CD4-positive, alpha-beta memory T cell (primary cell): ENCODE data around the gene GNAZ. TPM values are rescaled to one million over a fixed set of nuclear protein-coding genes. Genes with fewer than 3 reads are reported as not detected.
A peak's percentile ranks its signal among the peaks of the same experiment; 100 is the strongest.

ENCODE experiments used
- CTCF ChIA-PET: fragments of 350-600 bp; sonication (Branson Sonifier 250); formaldehyde crosslinking; loops from one replicate; lab custom pipeline; 2021; ENCODE audit warnings: inconsistent platforms; ENCODE audit not compliant: partially characterized antibody; lab: Charles Lee
- POLR2A ChIA-PET: fragments of 350-600 bp; sonication (Branson Sonifier 250); formaldehyde crosslinking; loops from one replicate; lab custom pipeline; 2021; ENCODE audit not compliant: partially characterized antibody; lab: Charles Lee
- DNase-seq, 5 donors: peaks; one replicate each; pipeline versions ENCODE4 v3.0.0 to v3.0.0-alpha.2; 2020 to 2022; ENCODE audit warnings: mixed read lengths in 1 of 5
- H3K27ac ChIP-seq: one replicate; pipeline ENCODE4 v1.7.0; 2013; ENCODE audit warnings: low read depth, low read length
- H3K27me3 ChIP-seq: 2 replicates; pipeline ENCODE4 v1.7.0; 2013; ENCODE audit warnings: mild to moderate bottlenecking, low read length, moderate library complexity; ENCODE audit not compliant: insufficient read depth
- H3K36me3 ChIP-seq: 2 replicates; pipeline ENCODE4 v1.7.0; 2013; ENCODE audit warnings: mild to moderate bottlenecking, low read length, moderate library complexity; ENCODE audit not compliant: insufficient read depth
- H3K4me1 ChIP-seq: 2 replicates; pipeline ENCODE4 v1.7.0; 2013; ENCODE audit warnings: mild to moderate bottlenecking, low read length, moderate library complexity; ENCODE audit not compliant: insufficient read depth
- H3K4me3 ChIP-seq, 2 donors: one replicate each; pipeline ENCODE4 v1.7.0; 2013; ENCODE audit warnings: low read length in 2 of 2, mild to moderate bottlenecking in 1 of 2
- H3K9me3 ChIP-seq, 2 donors: one replicate each; pipeline ENCODE4 v1.7.0; 2013; ENCODE audit warnings: low read length in 2 of 2, control low read depth in 1 of 2; ENCODE audit not compliant: control insufficient read depth in 1 of 2
- H3K27ac Mint-ChIP-seq, 7 donors: one replicate each; pipeline ENCODE4 v1.8.0; 2020 to 2021; ENCODE audit warnings: mixed read lengths in 7 of 7, mild to moderate bottlenecking in 6 of 7, inconsistent platforms in 3 of 7, moderate library complexity in 3 of 7
- H3K27me3 Mint-ChIP-seq, 2 donors: one replicate each; pipeline ENCODE4 v1.8.0; 2020 to 2021; ENCODE audit warnings: mixed read lengths in 2 of 2
- H3K36me3 Mint-ChIP-seq, 2 donors: one replicate each; pipeline ENCODE4 v1.8.0; 2020 to 2021; ENCODE audit warnings: mixed read lengths in 2 of 2, inconsistent platforms in 1 of 2, mild to moderate bottlenecking in 1 of 2
- H3K4me1 Mint-ChIP-seq, 4 donors: one replicate each; pipeline ENCODE4 v1.8.0; 2020 to 2021; ENCODE audit warnings: mixed read lengths in 4 of 4, mild to moderate bottlenecking in 1 of 4
- H3K4me3 Mint-ChIP-seq, 8 donors: one replicate each; pipeline ENCODE4 v1.8.0; 2020 to 2021; ENCODE audit warnings: mixed read lengths in 8 of 8, mild to moderate bottlenecking in 7 of 8, moderate library complexity in 6 of 8, inconsistent platforms in 3 of 8
- H3K9me3 Mint-ChIP-seq, 8 donors: one replicate each; pipeline ENCODE4 v1.8.0; 2020 to 2021; ENCODE audit warnings: mixed read lengths in 8 of 8, mild to moderate bottlenecking in 5 of 8, inconsistent platforms in 3 of 8, moderate library complexity in 1 of 8
- intact Hi-C: fragments of 100-400 bp; cut with micrococcal nuclease; formaldehyde crosslinking; loops from one replicate; pipeline ENCODE4 v1.15.1; 2023
- polyA plus RNA-seq, 2 donors: library from polyadenylated mRNA; unstranded; fragments of 300-500 nt; fragmentation: Illumina TruSeq; gene quantifications; one replicate each; pipeline ENCODE4 v1.2.3, GENCODE V29; 2021
- total RNA-seq, 2 experiments: library from RNA; stranded (reverse); gene quantifications; one replicate each; pipeline ENCODE4 v1.2.3, GENCODE V29; 2021

GNAZ gene
- total and polyA plus RNA-seq, 4 experiments from 2014 or later, result 0.05 to 0.76 (median 0.36) TPM; not detected in 1

- CTCF ChIA-PET, result interaction anchor here (2.2 kb wide), 1 partner anchor 155 kb away, joined by 8 read pairs; no protein-coding TSS in a partner anchor
These were observed 42.9 kb downstream of the GNAZ start for GRCh38 chr22:23113067-23113846.

GRCh38 chr22:23113847-23114720 lies 43.8 kb downstream of the GNAZ start:
- CTCF ChIA-PET, result interaction anchor here (1.4 to 2.2 kb wide), 2 partner anchors 154 to 156 kb away, joined by 4 to 8 read pairs; no protein-coding TSS in a partner anchor

More at GRCh38 chr22:23113067-23113846, 42.9 kb downstream of the GNAZ start:
- Mint-ChIP-seq H3K27me3 (no peaks in the 10 kb centered on the region), H3K9me3 (no peaks in the 10 kb centered on the region), H3K27ac (no peak overlapping the region), H3K36me3 (no peaks in the 10 kb centered on the region), H3K4me3 (no peak overlapping the region), H3K4me1 (no peaks in the 10 kb centered on the region)
- peak in 1 of 5 donors; percentile 22 for DNase-seq
- Histone ChIP-seq H3K4me1 (no peaks in the 10 kb centered on the region), H3K27me3 (no peaks in the 10 kb centered on the region), H3K4me3 (no peak overlapping the region), H3K36me3 (no peaks in the 10 kb centered on the region), H3K27ac (no peak overlapping the region), H3K9me3 (no peaks in the 10 kb centered on the region)
- POLR2A ChIA-PET, result no interaction called here
- intact Hi-C loops, result no loop called here

GRCh38 chr22:23114721-23115020 lies 44.4 kb downstream of the GNAZ start:
- no peak for DNase-seq
- H3K4me3 Mint-ChIP-seq, result no peak overlapping the region
- no peaks in the 10 kb centered on the region for H3K36me3 ChIP-seq
- intact Hi-C loops, result no loop called here
- H3K4me3 ChIP-seq, result no peak overlapping the region
- H3K4me1 ChIP-seq, result peaks cover 10% of the 10 kb centered on the region
- no peaks in the 10 kb centered on the region for H3K27me3 ChIP-seq
- ChIA-PET POLR2A (no interaction called here), CTCF (interaction anchor here (0.6 to 2.2 kb wide), 3 partner anchors 59 to 157 kb away, joined by 3 to 8 read pairs (median 4); no protein-coding TSS in a partner anchor)
- no peak overlapping the region for H3K27ac ChIP-seq
- no peaks in the 10 kb centered on the region for H3K9me3 ChIP-seq
- peaks cover 0 to 4% of the 10 kb centered on the region in 2 donors for H3K36me3 Mint-ChIP-seq
- peaks cover 0 to 2% (median 0%) of the 10 kb centered on the region in 8 donors for H3K9me3 Mint-ChIP-seq
- peak overlapping the region in 1 of 7 donors; percentile 68 for H3K27ac Mint-ChIP-seq
- H3K4me1 Mint-ChIP-seq, result peaks cover 5 to 12% (median 6%) of the 10 kb centered on the region in 4 donors
- no peaks in the 10 kb centered on the region for H3K27me3 Mint-ChIP-seq

More at GRCh38 chr22:23113847-23114720, 43.8 kb downstream of the GNAZ start:
- intact Hi-C loops, result no loop called here
- no peak overlapping the region for H3K4me3 Mint-ChIP-seq
- peaks cover 4% of the 10 kb centered on the region for H3K4me1 ChIP-seq
- no peaks in the 10 kb centered on the region for H3K9me3 Mint-ChIP-seq
- H3K27me3 Mint-ChIP-seq, result no peaks in the 10 kb centered on the region
- no peaks in the 10 kb centered on the region for H3K27me3 ChIP-seq
- H3K9me3 ChIP-seq, result no peaks in the 10 kb centered on the region
- DNase-seq, result peak in 1 of 5 donors; percentile 16
- POLR2A ChIA-PET, result no interaction called here
- H3K4me1 Mint-ChIP-seq, result peaks cover 0 to 7% (median under 1%) of the 10 kb centered on the region in 4 donors
- H3K27ac Mint-ChIP-seq, result peak overlapping the region in 2 of 7 donors; percentile 3 to 68
- no peak overlapping the region for H3K27ac ChIP-seq
- no peak overlapping the region for H3K4me3 ChIP-seq
- no peaks in the 10 kb centered on the region for H3K36me3 ChIP-seq
- no peaks in the 10 kb centered on the region for H3K36me3 Mint-ChIP-seq

- H3K4me1 Mint-ChIP-seq, result peaks cover 8 to 19% (median 12%) of the 10 kb centered on the region in 4 donors
- H3K9me3 ChIP-seq, result no peaks in the 10 kb centered on the region
- ChIA-PET POLR2A (no interaction called here), CTCF (interaction anchor here (0.6 to 1.4 kb wide), 2 partner anchors 58 to 155 kb away, joined by 3 to 4 read pairs; no protein-coding TSS in a partner anchor)
- H3K36me3 ChIP-seq, result no peaks in the 10 kb centered on the region
- no peak overlapping the region for H3K4me3 ChIP-seq
- H3K27ac Mint-ChIP-seq, result peak overlapping the region in 1 of 7 donors; percentile 30
- peaks cover 0 to 3% (median 0%) of the 10 kb centered on the region in 8 donors for H3K9me3 Mint-ChIP-seq
- DNase-seq, result peak in 1 of 5 donors; percentile 14
- intact Hi-C loops, result no loop called here
- H3K27ac ChIP-seq, result no peak overlapping the region
- H3K27me3 ChIP-seq, result no peaks in the 10 kb centered on the region
- H3K4me1 ChIP-seq, result peaks cover 16% of the 10 kb centered on the region
- peaks cover 0 to 4% of the 10 kb centered on the region in 2 donors for H3K36me3 Mint-ChIP-seq
- H3K4me3 Mint-ChIP-seq, result no peak overlapping the region
- H3K27me3 Mint-ChIP-seq, result no peaks in the 10 kb centered on the region
These were observed 45.0 kb downstream of the GNAZ start for GRCh38 chr22:23115369-23115768.

- Mint-ChIP-seq H3K4me1 (peaks cover 8 to 24% (median 16%) of the 10 kb centered on the region in 4 donors), H3K27me3 (no peaks in the 10 kb centered on the region), H3K9me3 (peaks cover 0 to 3% (median 0%) of the 10 kb centered on the region in 8 donors), H3K27ac (peak overlapping the region in 2 of 7 donors; percentile 42 to 47), H3K4me3 (no peak overlapping the region), H3K36me3 (peaks cover 0 to 4% of the 10 kb centered on the region in 2 donors)
- CTCF ChIA-PET, result no interaction called here
- no peak for DNase-seq
- Histone ChIP-seq H3K9me3 (no peaks in the 10 kb centered on the region), H3K27me3 (no peaks in the 10 kb centered on the region), H3K27ac (no peak overlapping the region), H3K4me1 (peaks cover 16% of the 10 kb centered on the region), H3K36me3 (no peaks in the 10 kb centered on the region), H3K4me3 (no peak overlapping the region)
- POLR2A ChIA-PET, result no interaction called here
- intact Hi-C loops, result no loop called here
These were observed 45.6 kb downstream of the GNAZ start for GRCh38 chr22:23115825-23116494.

GRCh38 chr22:23116506-23117263 lies 46.4 kb downstream of the GNAZ start:
- Histone ChIP-seq H3K4me1 (peaks cover 16% of the 10 kb centered on the region), H3K27ac (no peak overlapping the region), H3K9me3 (no peaks in the 10 kb centered on the region), H3K27me3 (no peaks in the 10 kb centered on the region), H3K4me3 (no peak overlapping the region), H3K36me3 (no peaks in the 10 kb centered on the region)
- Mint-ChIP-seq H3K9me3 (peaks cover 0 to 3% (median 0%) of the 10 kb centered on the region in 8 donors), H3K4me3 (no peak overlapping the region), H3K27ac (no peak overlapping the region), H3K4me1 (peaks cover 8 to 24% (median 16%) of the 10 kb centered on the region in 4 donors), H3K27me3 (no peaks in the 10 kb centered on the region), H3K36me3 (peaks cover 0 to 4% of the 10 kb centered on the region in 2 donors)
- intact Hi-C loops, result no loop called here
- CTCF ChIA-PET, result interaction anchor here (6.1 kb wide), 1 partner anchor 157 kb away, joined by 42 read pairs; no protein-coding TSS in a partner anchor
- DNase-seq, result no peak
- POLR2A ChIA-PET, result no interaction called here
